Esophagus muscularis mucosa (tissue), 2 donors: Measurements from ENCODE around the gene JCHAIN.

Experiments
- POLR2A ChIP-seq: fragments of 450-650 bp; IDR thresholded peaks from one replicate; pipeline ENCODE4 v1.6.1; 2017; ENCODE audit warnings: antibody characterized with exemption, moderate library complexity, mild to moderate bottlenecking, low read depth
- POLR2AphosphoS5 ChIP-seq, 2 donors: sonication (generic); formaldehyde crosslinking; IDR thresholded peaks; one replicate each; pipeline ENCODE4 v1.6.1; 2017; ENCODE audit warnings: antibody characterized with exemption in 2 of 2

DNA sequence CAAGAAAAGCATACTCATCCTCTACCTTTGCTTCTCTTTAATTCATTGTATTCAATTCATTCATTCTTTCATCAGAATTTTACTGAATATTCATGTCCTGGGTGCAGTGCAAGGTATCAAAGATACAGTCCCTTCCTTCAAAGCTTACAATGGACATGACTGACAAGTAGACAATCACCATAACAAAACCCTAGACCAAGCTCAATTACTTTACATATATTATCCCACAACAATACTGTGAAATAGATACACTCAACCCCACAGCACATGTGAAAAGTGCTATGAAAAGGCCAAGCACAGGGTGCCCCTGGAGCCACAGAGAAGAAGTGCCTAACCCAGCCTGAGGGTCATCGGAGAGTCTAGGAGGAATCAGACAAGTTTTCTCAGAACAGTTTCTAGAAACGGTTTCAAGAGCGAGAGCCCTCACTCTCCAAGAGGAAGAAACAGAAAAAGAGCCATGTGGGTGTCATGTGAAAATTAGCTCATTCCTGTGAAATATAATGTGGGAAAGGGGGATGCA, 58.9 kb downstream of the JCHAIN start:
- TF ChIP-seq POLR2AphosphoS5 (IDR thresholded peaks at IDR 0.05), result no peak
- no peak for TF ChIP-seq POLR2A
